HCT116 (cell line): Measurements from ENCODE around the gene SNED1.

ENCODE experiments used
- ATF3 ChIP-seq: IDR thresholded peaks from 2 replicates; pipeline ENCODE4 v1.6.1; 2012
- CTCF ChIP-seq, 3 experiments: fragments of 200-600 bp in 1 of 3; sonication (generic) in 1 of 3; IDR thresholded peaks in 2 of 3; conservative IDR thresholded peaks in 1 of 3; 2 replicates each; pipeline ENCODE4 v1.5.1; 2012 to 2017; ENCODE audit warnings: low read depth in 2 of 3, low read length in 2 of 3, antibody characterized with exemption in 1 of 3, borderline replicate concordance in 1 of 3, control low read depth in 1 of 3, mild to moderate bottlenecking in 1 of 3, mixed read lengths in 1 of 3, mixed run types in 1 of 3, moderate library complexity in 1 of 3; ENCODE audit not compliant: insufficient read depth in 1 of 3
- EZH2phosphoT487 ChIP-seq: fragments of 200-600 bp; IDR thresholded peaks from 2 replicates; pipeline ENCODE4 v1.6.1; 2018; ENCODE audit warnings: antibody characterized with exemption, borderline replicate concordance
- POLR2A ChIP-seq: IDR thresholded peaks from 2 replicates; pipeline ENCODE4 v1.7.0; 2011; ENCODE audit warnings: borderline replicate concordance; ENCODE audit not compliant: insufficient read depth, insufficient read length; ENCODE audit errors: extremely low read depth
- RAD21 ChIP-seq: IDR thresholded peaks from 2 replicates; pipeline ENCODE4 v1.6.1; 2012; ENCODE audit warnings: low read depth, mild to moderate bottlenecking
- SIN3A ChIP-seq: IDR thresholded peaks from 2 replicates; pipeline ENCODE4 v1.6.1; 2012; ENCODE audit warnings: low read depth
- ZNF274 ChIP-seq: fragments of 200-500 bp; sonication (Bioruptor generic); IDR thresholded peaks from 2 replicates; pipeline ENCODE4 v1.6.1; 2014; ENCODE audit warnings: mild to moderate bottlenecking, low read depth, low read length, inconsistent platforms
- TF ChIP-seq, protein P1 (sequence below): IDR thresholded peaks from 2 replicates; pipeline ENCODE4 v1.6.1; 2011; ENCODE audit warnings: mild to moderate bottlenecking, low read length, moderate library complexity; ENCODE audit not compliant: insufficient replicate concordance; ENCODE audit errors: extremely low read depth
- TF ChIP-seq, protein P2 (sequence below): IDR thresholded peaks from 2 replicates; pipeline ENCODE4 v1.6.1; 2012; ENCODE audit warnings: low read depth

GRCh38 chr2:241080405-241081189 is 82.2 kb downstream of the SNED1 start:
- no peak for TF ChIP-seq EZH2phosphoT487
- TF ChIP-seq ATF3 = no peak
- TF ChIP-seq CTCF (IDR thresholded peaks at IDR 0.05 in 2 of 3, conservative IDR thresholded peaks at IDR 0.05 in 1 of 3; ENCODE audit: borderline replicate concordance in 1 of 3, insufficient read depth in 1 of 3, low read depth in 2 of 3, low read length in 2 of 3) = no peak
- TF ChIP-seq, protein P1, sequence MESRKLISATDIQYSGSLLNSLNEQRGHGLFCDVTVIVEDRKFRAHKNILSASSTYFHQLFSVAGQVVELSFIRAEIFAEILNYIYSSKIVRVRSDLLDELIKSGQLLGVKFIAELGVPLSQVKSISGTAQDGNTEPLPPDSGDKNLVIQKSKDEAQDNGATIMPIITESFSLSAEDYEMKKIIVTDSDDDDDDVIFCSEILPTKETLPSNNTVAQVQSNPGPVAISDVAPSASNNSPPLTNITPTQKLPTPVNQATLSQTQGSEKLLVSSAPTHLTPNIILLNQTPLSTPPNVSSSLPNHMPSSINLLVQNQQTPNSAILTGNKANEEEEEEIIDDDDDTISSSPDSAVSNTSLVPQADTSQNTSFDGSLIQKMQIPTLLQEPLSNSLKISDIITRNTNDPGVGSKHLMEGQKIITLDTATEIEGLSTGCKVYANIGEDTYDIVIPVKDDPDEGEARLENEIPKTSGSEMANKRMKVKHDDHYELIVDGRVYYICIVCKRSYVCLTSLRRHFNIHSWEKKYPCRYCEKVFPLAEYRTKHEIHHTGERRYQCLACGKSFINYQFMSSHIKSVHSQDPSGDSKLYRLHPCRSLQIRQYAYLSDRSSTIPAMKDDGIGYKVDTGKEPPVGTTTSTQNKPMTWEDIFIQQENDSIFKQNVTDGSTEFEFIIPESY = no peak
- TF ChIP-seq POLR2A = no peak
- TF ChIP-seq RAD21 = no peak
- TF ChIP-seq SIN3A = no peak
- TF ChIP-seq, protein P2, sequence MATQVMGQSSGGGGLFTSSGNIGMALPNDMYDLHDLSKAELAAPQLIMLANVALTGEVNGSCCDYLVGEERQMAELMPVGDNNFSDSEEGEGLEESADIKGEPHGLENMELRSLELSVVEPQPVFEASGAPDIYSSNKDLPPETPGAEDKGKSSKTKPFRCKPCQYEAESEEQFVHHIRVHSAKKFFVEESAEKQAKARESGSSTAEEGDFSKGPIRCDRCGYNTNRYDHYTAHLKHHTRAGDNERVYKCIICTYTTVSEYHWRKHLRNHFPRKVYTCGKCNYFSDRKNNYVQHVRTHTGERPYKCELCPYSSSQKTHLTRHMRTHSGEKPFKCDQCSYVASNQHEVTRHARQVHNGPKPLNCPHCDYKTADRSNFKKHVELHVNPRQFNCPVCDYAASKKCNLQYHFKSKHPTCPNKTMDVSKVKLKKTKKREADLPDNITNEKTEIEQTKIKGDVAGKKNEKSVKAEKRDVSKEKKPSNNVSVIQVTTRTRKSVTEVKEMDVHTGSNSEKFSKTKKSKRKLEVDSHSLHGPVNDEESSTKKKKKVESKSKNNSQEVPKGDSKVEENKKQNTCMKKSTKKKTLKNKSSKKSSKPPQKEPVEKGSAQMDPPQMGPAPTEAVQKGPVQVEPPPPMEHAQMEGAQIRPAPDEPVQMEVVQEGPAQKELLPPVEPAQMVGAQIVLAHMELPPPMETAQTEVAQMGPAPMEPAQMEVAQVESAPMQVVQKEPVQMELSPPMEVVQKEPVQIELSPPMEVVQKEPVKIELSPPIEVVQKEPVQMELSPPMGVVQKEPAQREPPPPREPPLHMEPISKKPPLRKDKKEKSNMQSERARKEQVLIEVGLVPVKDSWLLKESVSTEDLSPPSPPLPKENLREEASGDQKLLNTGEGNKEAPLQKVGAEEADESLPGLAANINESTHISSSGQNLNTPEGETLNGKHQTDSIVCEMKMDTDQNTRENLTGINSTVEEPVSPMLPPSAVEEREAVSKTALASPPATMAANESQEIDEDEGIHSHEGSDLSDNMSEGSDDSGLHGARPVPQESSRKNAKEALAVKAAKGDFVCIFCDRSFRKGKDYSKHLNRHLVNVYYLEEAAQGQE = no peak
- no peak for TF ChIP-seq ZNF274
